ENCODE measurements around the gene ZNF521. TPM values are rescaled to one million over a fixed set of nuclear protein-coding genes. Genes with fewer than 3 reads are reported as not detected.

Gene ZNF521
- total RNA-seq, 1 experiment from 2014 or later: not detected

DNA sequence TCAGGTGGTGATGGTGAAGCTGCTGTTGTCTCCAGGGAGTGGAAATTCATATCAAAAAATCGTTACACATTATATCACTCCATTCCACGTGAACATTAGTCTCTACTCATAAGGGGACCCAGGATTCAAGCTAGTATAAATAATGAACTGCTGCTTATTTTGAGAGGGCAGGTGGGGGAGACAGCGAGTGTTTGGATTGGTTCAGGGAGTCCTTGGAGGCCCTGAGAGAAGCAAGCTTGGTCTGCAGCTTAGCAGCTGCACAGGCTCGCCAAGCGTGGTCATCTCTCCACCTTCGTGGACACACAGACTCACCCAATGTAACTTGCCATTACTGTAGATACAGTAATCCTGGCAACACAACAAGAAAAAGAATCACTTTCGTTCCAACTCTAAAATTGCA is 177.6 kb downstream of the ZNF521 start:
- no peaks in the 10 kb centered on the region for H3K36me3 ChIP-seq (ENCODE audit: insufficient read depth, low read length, poor library complexity, severe bottlenecking)
- H3K4me3 ChIP-seq (ENCODE audit: low read depth, low read length, poor library complexity, severe bottlenecking): no peak overlapping the region
- TF ChIP-seq EZH2 (IDR thresholded peaks at IDR 0.05; ENCODE audit: borderline replicate concordance, low read depth, low read length, poor library complexity, severe bottlenecking): no peak
- TF ChIP-seq, protein P1, sequence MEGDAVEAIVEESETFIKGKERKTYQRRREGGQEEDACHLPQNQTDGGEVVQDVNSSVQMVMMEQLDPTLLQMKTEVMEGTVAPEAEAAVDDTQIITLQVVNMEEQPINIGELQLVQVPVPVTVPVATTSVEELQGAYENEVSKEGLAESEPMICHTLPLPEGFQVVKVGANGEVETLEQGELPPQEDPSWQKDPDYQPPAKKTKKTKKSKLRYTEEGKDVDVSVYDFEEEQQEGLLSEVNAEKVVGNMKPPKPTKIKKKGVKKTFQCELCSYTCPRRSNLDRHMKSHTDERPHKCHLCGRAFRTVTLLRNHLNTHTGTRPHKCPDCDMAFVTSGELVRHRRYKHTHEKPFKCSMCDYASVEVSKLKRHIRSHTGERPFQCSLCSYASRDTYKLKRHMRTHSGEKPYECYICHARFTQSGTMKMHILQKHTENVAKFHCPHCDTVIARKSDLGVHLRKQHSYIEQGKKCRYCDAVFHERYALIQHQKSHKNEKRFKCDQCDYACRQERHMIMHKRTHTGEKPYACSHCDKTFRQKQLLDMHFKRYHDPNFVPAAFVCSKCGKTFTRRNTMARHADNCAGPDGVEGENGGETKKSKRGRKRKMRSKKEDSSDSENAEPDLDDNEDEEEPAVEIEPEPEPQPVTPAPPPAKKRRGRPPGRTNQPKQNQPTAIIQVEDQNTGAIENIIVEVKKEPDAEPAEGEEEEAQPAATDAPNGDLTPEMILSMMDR (conservative IDR thresholded peaks at IDR 0.05; ENCODE audit: low read depth, low read length): no peak
- intact Hi-C loops (cut with micrococcal nuclease; ENCODE audit: unreplicated experiment): no loop called here
- H3K27ac ChIP-seq (ENCODE audit: low read depth, low read length, poor library complexity, severe bottlenecking): no peak overlapping the region
- no peak for DNase-seq (ENCODE audit: low spot score)
- ChIA-PET POLR2A (ENCODE audit: low non-redundant PET) (no interaction called here), CTCF (no interaction called here)
- no peaks in the 10 kb centered on the region for H3K9me3 ChIP-seq (ENCODE audit: low read depth, low read length, poor library complexity, severe bottlenecking)
- no peaks in the 10 kb centered on the region for H3K27me3 ChIP-seq (replicated peaks; ENCODE audit: insufficient read depth, low read depth, low read length, poor library complexity)
- no peaks in the 10 kb centered on the region for H3K4me1 ChIP-seq (ENCODE audit: insufficient read depth, low read length, poor library complexity, severe bottlenecking)
- BruUV-seq (replicated peaks): no TSS peak

DNA sequence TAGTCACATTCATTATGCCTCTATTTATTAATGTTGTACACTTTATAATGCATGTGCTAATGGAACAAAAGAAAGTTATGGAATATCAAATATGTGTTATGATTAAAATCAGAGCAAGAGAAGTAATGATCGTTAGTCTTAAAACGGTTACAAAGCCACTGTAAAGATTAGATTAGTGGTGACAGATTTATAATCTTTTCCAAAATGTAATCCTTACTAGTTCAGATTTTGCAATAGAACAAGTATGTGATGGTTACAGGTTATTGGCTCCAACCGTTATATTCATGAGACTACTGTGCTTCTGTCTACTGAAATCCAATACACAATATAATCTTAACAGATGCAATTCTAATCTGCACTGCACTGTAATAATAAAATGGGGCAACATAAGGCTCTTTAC is 180.6 kb downstream of the ZNF521 start:
- H3K4me3 ChIP-seq (ENCODE audit: low read depth, low read length, poor library complexity, severe bottlenecking): no peak overlapping the region
- intact Hi-C loops (cut with micrococcal nuclease; ENCODE audit: unreplicated experiment): no loop called here
- no peaks in the 10 kb centered on the region for H3K4me1 ChIP-seq (ENCODE audit: insufficient read depth, low read length, poor library complexity, severe bottlenecking)
- BruUV-seq (replicated peaks): no TSS peak
- no peaks in the 10 kb centered on the region for H3K9me3 ChIP-seq (ENCODE audit: low read depth, low read length, poor library complexity, severe bottlenecking)
- no peak overlapping the region for H3K27ac ChIP-seq (ENCODE audit: low read depth, low read length, poor library complexity, severe bottlenecking)
- TF ChIP-seq EZH2 (IDR thresholded peaks at IDR 0.05; ENCODE audit: borderline replicate concordance, low read depth, low read length, poor library complexity, severe bottlenecking): no peak
- TF ChIP-seq, protein P1 (conservative IDR thresholded peaks at IDR 0.05; ENCODE audit: low read depth, low read length): no peak
- H3K36me3 ChIP-seq (ENCODE audit: insufficient read depth, low read length, poor library complexity, severe bottlenecking): no peaks in the 10 kb centered on the region
- no peak for DNase-seq (ENCODE audit: low spot score)
- ChIA-PET CTCF (no interaction called here), POLR2A (ENCODE audit: low non-redundant PET) (no interaction called here)
- no peaks in the 10 kb centered on the region for H3K27me3 ChIP-seq (replicated peaks; ENCODE audit: insufficient read depth, low read depth, low read length, poor library complexity)

DNA sequence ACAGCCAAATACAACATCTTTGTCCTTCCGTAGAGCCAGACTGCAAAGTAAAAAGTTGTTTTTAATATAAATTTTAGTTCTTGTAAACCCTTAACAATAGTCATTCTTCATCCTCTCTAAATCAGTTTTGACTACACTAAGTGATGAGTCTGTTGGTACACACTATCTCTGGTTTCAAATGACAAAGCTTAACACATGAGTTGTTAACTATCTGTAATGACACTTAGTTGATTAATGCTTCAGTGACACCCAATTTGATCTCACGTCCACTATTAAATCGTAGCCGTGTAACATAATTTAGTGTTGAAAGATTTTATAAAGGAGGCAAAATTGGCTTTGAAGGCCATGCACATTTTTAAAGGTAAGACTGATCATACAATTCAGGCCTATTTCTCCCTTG is 181.6 kb downstream of the ZNF521 start:
- no peak for DNase-seq (ENCODE audit: low spot score)
- no peaks in the 10 kb centered on the region for H3K4me1 ChIP-seq (ENCODE audit: insufficient read depth, low read length, poor library complexity, severe bottlenecking)
- intact Hi-C loops (cut with micrococcal nuclease; ENCODE audit: unreplicated experiment): no loop called here
- no peaks in the 10 kb centered on the region for H3K36me3 ChIP-seq (ENCODE audit: insufficient read depth, low read length, poor library complexity, severe bottlenecking)
- CTCF ChIA-PET: no interaction called here
- no peaks in the 10 kb centered on the region for H3K9me3 ChIP-seq (ENCODE audit: low read depth, low read length, poor library complexity, severe bottlenecking)
- H3K27me3 ChIP-seq (replicated peaks; ENCODE audit: insufficient read depth, low read depth, low read length, poor library complexity): peaks cover 3% of the 10 kb centered on the region
- no peak for TF ChIP-seq EZH2 (IDR thresholded peaks at IDR 0.05; ENCODE audit: borderline replicate concordance, low read depth, low read length, poor library complexity, severe bottlenecking)
- TF ChIP-seq, protein P1 (conservative IDR thresholded peaks at IDR 0.05; ENCODE audit: low read depth, low read length): no peak
- BruUV-seq (replicated peaks): no TSS peak
- H3K4me3 ChIP-seq (ENCODE audit: low read depth, low read length, poor library complexity, severe bottlenecking): no peak overlapping the region
- no peak overlapping the region for H3K27ac ChIP-seq (ENCODE audit: low read depth, low read length, poor library complexity, severe bottlenecking)
- POLR2A ChIA-PET (ENCODE audit: low non-redundant PET): no interaction called here
